Measurements from ENCODE around the gene N4BP3. TPM values are rescaled to one million over a fixed set of nuclear protein-coding genes. Genes with fewer than 3 reads are reported as not detected.
A peak's percentile ranks its signal among the peaks of the same experiment; 100 is the strongest.

N4BP3 gene
- total RNA-seq, 1 donor = 0.18 TPM

DNA sequence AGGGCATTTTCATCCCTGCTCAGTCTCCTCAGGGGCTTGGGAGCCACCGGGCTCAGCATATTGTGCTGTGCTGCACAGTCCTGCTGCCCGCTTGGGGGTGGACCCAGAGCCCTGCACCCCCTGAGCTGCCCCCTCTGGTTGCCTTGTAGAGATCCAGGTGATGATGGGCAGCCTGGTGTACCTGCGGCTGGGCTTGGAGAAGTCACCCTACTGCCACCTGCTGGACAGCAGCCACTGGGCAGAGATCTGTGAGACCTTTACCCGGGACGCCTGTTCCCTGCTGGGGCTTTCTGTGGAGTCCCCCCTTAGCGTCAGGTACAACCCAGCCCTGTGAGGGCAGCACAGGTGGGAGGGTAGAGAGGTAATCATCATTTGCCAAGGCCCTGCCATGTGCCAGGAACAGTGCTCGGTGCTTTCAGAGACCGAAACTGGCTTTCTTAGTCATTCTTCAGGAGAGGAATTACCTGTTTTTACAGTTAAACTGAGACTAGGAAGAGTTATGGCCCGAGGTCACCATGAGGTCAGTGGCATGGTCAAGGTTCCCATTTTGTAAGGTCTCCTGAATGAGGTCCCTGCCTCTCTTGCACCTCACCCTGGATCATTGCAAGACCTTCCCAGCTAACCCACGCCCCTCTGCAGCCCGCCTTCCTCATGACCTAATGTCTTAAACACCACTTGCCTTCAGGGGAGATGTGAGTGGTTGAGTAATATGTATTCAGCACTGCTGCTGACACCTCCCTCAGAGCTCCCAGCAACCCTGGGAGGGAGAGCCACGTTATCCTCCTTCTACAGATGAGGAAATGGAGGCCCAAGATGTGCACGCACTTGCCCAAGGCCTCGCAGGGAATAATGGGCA, 32.9 kb downstream of the N4BP3 start:
- peak; percentile 33 for DNase-seq (ENCODE audit: low read depth)
- TF ChIP-seq CTCF (IDR thresholded peaks at IDR 0.05; ENCODE audit: insufficient read depth, low read length) = peak; percentile 69
- no peak overlapping the region for H3K4me3 ChIP-seq (ENCODE audit: low read depth, low read length)

DNA sequence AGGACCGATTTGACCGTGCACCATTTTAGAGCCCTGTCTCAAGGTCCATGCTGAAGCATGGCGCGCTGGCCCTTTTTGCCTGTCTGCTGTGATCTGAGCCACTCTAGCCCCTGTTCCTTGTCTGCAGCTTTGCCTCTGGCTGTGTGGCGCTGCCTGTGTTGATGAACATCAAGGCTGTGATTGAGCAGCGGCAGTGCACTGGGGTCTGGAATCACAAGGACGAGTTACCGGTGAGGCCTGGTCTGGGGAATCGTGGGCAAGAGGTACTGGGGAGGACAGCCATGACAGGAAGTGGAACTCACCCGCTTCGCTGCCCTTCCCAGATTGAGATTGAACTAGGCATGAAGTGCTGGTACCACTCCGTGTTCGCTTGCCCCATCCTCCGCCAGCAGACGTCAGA, 34.1 kb downstream of the N4BP3 start:
- H3K4me3 ChIP-seq (ENCODE audit: low read depth, low read length) = no peak overlapping the region
- DNase-seq (ENCODE audit: low read depth) = no peak
- no peak for TF ChIP-seq CTCF (IDR thresholded peaks at IDR 0.05; ENCODE audit: insufficient read depth, low read length)

GRCh38 chr5:178149199-178149932, 36.0 kb downstream of the N4BP3 start:
- peak; percentile 23 for DNase-seq (ENCODE audit: low read depth)
- no peak for TF ChIP-seq CTCF (IDR thresholded peaks at IDR 0.05; ENCODE audit: insufficient read depth, low read length)
- no peak overlapping the region for H3K4me3 ChIP-seq (ENCODE audit: low read depth, low read length)

- no peak overlapping the region for H3K4me3 ChIP-seq (ENCODE audit: low read depth, low read length)
- DNase-seq (ENCODE audit: low read depth) = peak; percentile 10
- no peak for TF ChIP-seq CTCF (IDR thresholded peaks at IDR 0.05; ENCODE audit: insufficient read depth, low read length)
Measured at GRCh38 chr5:178150977-178151734, 37.8 kb downstream of the N4BP3 start.

GRCh38 chr5:178152491-178153444, 39.4 kb downstream of the N4BP3 start:
- H3K4me3 ChIP-seq (ENCODE audit: low read depth, low read length) = peak overlapping the region; percentile 91
- TF ChIP-seq CTCF (IDR thresholded peaks at IDR 0.05; ENCODE audit: insufficient read depth, low read length) = no peak
- no peak for DNase-seq (ENCODE audit: low read depth)

All from fibroblast of the aortic adventitia (primary cell).